SK-N-SH (cell line): Measurements from ENCODE around the gene SORBS1. TPM values are rescaled to one million over a fixed set of nuclear protein-coding genes. Genes with fewer than 3 reads are reported as not detected.

Experiments
- CTCF ChIA-PET: fragments of 300-600, 350-600 bp; formaldehyde crosslinking; extraction: SDS; loops from one replicate; lab custom pipeline; 2021; lab: Yijun Ruan, JAX
- POLR2A ChIA-PET: fragments of 350-600 bp; sonication (Branson Sonifier 250); formaldehyde crosslinking; extraction: SDS; loops from one replicate; lab custom pipeline; 2020; ENCODE audit warnings: antibody characterized with exemption, inconsistent platforms; lab: Yijun Ruan, JAX
- DNase-seq: peaks from one replicate; pipeline ENCODE4 v3.0.0; 2012
- H2AFZ ChIP-seq: fragments of 200-600 bp; sonication (generic); 2 replicates; pipeline ENCODE4 v1.8.1; 2016; ENCODE audit warnings: antibody characterized with exemption, mild to moderate bottlenecking, low read depth
- H3F3A ChIP-seq: fragments of 200-600 bp; sonication (generic); replicated peaks from 2 replicates; pipeline ENCODE3; 2016; ENCODE audit warnings: antibody characterized with exemption, mild to moderate bottlenecking; ENCODE audit not compliant: insufficient read depth
- H3K27ac ChIP-seq, 2 experiments: fragments of 200-500 bp in 1 of 2; fragments of 200-600 bp in 1 of 2; sonication (Bioruptor generic) in 1 of 2; sonication (generic), shearing (Covaris generic) in 1 of 2; 2 replicates each; pipeline versions ENCODE4 v1.5.1 to v1.6.1; 2014 to 2016; ENCODE audit warnings: low read depth in 2 of 2, inconsistent platforms in 1 of 2, low read length in 1 of 2, mild to moderate bottlenecking in 1 of 2, mixed read lengths in 1 of 2
- H3K27me3 ChIP-seq: fragments of 200-600 bp; sonication (generic), shearing (Covaris generic); 2 replicates; pipeline ENCODE4 v1.6.1; 2016; ENCODE audit warnings: mixed run types; ENCODE audit not compliant: insufficient read depth
- H3K36me3 ChIP-seq, 2 experiments: fragments of 200-500 bp in 1 of 2; fragments of 200-600 bp in 1 of 2; sonication (Bioruptor generic) in 1 of 2; sonication (generic) in 1 of 2; replicated peaks in 1 of 2; 2 replicates each; pipeline versions ENCODE3 to v1.5.1; 2014 to 2016; ENCODE audit warnings: low read length in 1 of 2, mild to moderate bottlenecking in 1 of 2; ENCODE audit not compliant: insufficient read depth in 2 of 2, control insufficient read depth in 1 of 2
- H3K4me1 ChIP-seq, 2 experiments: fragments of 200-500 bp in 1 of 2; fragments of 200-600 bp in 1 of 2; sonication (Bioruptor generic) in 1 of 2; sonication (generic), shearing (Covaris generic) in 1 of 2; 2 replicates each; pipeline versions ENCODE4 v1.5.1 to v1.6.1; 2014 to 2016; ENCODE audit warnings: low read depth in 1 of 2, low read length in 1 of 2, mixed run types in 1 of 2; ENCODE audit not compliant: insufficient read depth in 2 of 2, control insufficient read depth in 1 of 2
- H3K4me2 ChIP-seq: fragments of 200-600 bp; sonication (generic), shearing (Covaris generic); 2 replicates; pipeline ENCODE4 v1.6.1; 2017; ENCODE audit warnings: mixed run types
- H3K4me3 ChIP-seq, 2 experiments: fragments of 200-500 bp in 1 of 2; fragments of 200-600 bp in 1 of 2; sonication (Bioruptor generic) in 1 of 2; sonication (generic), shearing (Covaris generic) in 1 of 2; 2 replicates each; pipeline versions ENCODE4 v1.5.1 to v1.8.1; 2014 to 2016; ENCODE audit warnings: low read depth in 2 of 2, inconsistent platforms in 1 of 2, low read length in 1 of 2, mild to moderate bottlenecking in 1 of 2, mixed read lengths in 1 of 2, moderate library complexity in 1 of 2
- H3K79me2 ChIP-seq: fragments of 200-600 bp; sonication (generic); 2 replicates; pipeline ENCODE4 v1.8.1; 2017; ENCODE audit warnings: mild to moderate bottlenecking; ENCODE audit not compliant: insufficient read depth
- H3K9ac ChIP-seq: fragments of 200-600 bp; sonication (generic); 2 replicates; pipeline ENCODE4 v1.6.1; 2017; ENCODE audit warnings: mixed run types
- H3K9me2 ChIP-seq: fragments of 200-600 bp; sonication (generic); 2 replicates; pipeline ENCODE4 v1.6.1; 2017; ENCODE audit warnings: mixed run types
- H3K9me3 ChIP-seq: fragments of 200-600 bp; sonication (generic); 2 replicates; pipeline ENCODE4 v1.6.1; 2017; ENCODE audit warnings: mixed run types, mild to moderate bottlenecking, moderate library complexity
- H4K20me1 ChIP-seq: fragments of 200-600 bp; sonication (generic); 2 replicates; pipeline ENCODE4 v1.6.1; 2017; ENCODE audit warnings: mild to moderate bottlenecking, mixed run types; ENCODE audit not compliant: insufficient read depth
- EZH2phosphoT487 ChIP-seq: fragments of 200-600 bp; sonication (generic); IDR thresholded peaks from 2 replicates; pipeline ENCODE4 v1.6.1; 2017; ENCODE audit warnings: low read depth, mixed run types, mild to moderate bottlenecking, antibody characterized with exemption, moderate library complexity, borderline replicate concordance
- GABPA ChIP-seq: IDR thresholded peaks from 2 replicates; pipeline ENCODE4 v1.4.0; 2012; ENCODE audit warnings: low read depth, mild to moderate bottlenecking
- GATA2 ChIP-seq: sonication (generic); formaldehyde crosslinking; IDR thresholded peaks from 2 replicates; pipeline ENCODE4 v1.5.0; 2020; ENCODE audit warnings: mild to moderate bottlenecking, missing genetic modification reagents
- JUND ChIP-seq: IDR thresholded peaks from 2 replicates; pipeline ENCODE4 v1.4.0; 2012
- MEF2A ChIP-seq: IDR thresholded peaks from 2 replicates; pipeline ENCODE4 v1.4.0; 2012; ENCODE audit warnings: low read depth, borderline replicate concordance
- MXI1 ChIP-seq: IDR thresholded peaks from 2 replicates; pipeline ENCODE4 v1.6.1; 2012; ENCODE audit warnings: mild to moderate bottlenecking, low read depth, low read length, improper control_type of control experiment
- POLR2AphosphoS5 ChIP-seq: IDR thresholded peaks from 2 replicates; pipeline ENCODE4 v1.6.1; 2012; ENCODE audit warnings: low read depth, low read length
- RFX5 ChIP-seq: IDR thresholded peaks from 2 replicates; pipeline ENCODE4 v1.6.1; 2012; ENCODE audit warnings: mild to moderate bottlenecking, improper control_type of control experiment, low read length
- WGBS: methylation state at CpG from one replicate; pipeline ENCODE4 v1.1.6; 2017; ENCODE audit warnings: low lambda C conversion rate; 5-methylcytosine and 5-hydroxymethylcytosine counted together
- polyA plus RNA-seq, 3 experiments: library from polyadenylated mRNA; depleted of rRNA; stranded (reverse); fragments of >200 nt; gene quantifications; 2 replicates each; pipeline ENCODE4 v1.2.3, GENCODE V29; 2012
- TF ChIP-seq, protein P1 (sequence below): IDR thresholded peaks from 2 replicates; pipeline ENCODE4; 2012
- TF ChIP-seq, protein P2 (sequence below): IDR thresholded peaks from 2 replicates; pipeline ENCODE4 v1.4.0; 2012; ENCODE audit warnings: low read depth, borderline replicate concordance
- TF ChIP-seq, protein P3 (sequence below): fragments of 200-600 bp; sonication (generic); IDR thresholded peaks from 2 replicates; pipeline ENCODE4 v1.6.1; 2017; ENCODE audit warnings: antibody characterized with exemption, mild to moderate bottlenecking, moderate library complexity
- TF ChIP-seq, protein P4 (sequence below): fragments of 150-350 bp; IDR thresholded peaks from 2 replicates; pipeline ENCODE4 v1.6.1; 2016; ENCODE audit warnings: mild to moderate bottlenecking, low read depth, low read length

Gene SORBS1
- polyA plus RNA-seq, 1 of the 3 experiments (the other 2 are of a cell fraction) = 0.36 TPM

DNA sequence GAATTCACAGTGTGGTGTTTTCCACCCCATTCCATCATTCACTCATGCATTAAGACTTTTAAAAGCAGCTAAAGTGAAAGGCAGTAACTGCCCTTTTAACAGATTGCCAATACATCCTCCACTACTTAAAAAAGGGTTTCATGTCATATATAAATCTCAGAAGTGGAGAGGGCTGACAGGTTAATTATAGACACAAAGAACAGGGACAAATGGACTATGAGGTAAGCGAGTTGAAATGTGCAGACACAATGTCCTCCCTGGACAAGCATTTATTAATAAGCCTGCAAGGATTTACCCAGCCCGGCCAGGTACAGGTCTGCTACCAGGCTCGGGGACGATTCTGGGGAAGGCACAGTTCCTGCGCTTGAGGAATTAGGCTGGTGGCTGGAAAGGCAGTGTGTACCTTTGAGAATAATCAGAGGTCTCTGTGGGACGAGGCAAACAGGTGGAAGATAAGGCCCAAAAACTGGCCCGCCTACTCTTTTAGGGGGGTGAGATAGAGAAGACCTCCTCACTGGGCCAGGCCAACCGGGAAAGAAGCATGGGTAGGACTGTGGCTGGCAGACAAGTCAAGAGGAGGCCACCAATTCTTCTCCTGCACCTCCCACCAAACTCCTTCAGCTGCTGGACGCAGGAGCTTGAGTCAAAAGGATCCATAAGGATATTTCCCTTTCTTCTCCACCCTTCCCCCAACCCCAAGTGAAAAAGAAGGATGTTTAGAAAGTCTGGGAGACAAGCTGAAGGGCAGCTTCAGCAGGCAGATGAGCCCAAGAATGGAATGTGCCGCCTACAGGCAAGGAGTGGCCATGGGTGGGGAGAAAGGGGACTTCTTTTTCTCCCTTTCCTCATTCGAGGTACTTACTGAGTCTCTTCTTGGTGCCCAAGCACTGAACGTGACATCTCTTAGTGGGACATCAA lies 271.9 kb downstream of the SORBS1 start:
- Histone ChIP-seq H3K79me2 (peaks cover 63% of the 10 kb centered on the region), H3K4me1 (peaks cover 3 to 4% of the 10 kb centered on the region in 2 experiments; a peak in 1 of 4 replicates), H4K20me1 (no peaks in the 10 kb centered on the region), H2AFZ (no peak overlapping the region), H3K9me2 (no peaks in the 10 kb centered on the region), H3F3A (peaks cover 5% of the 10 kb centered on the region), H3K4me3 (peak overlapping the region; percentile 85 to 94; a peak in 3 of 4 replicates), H3K36me3 (no peaks in the 10 kb centered on the region), H3K9me3 (no peaks in the 10 kb centered on the region), H3K27me3 (no peaks in the 10 kb centered on the region), H3K27ac (no peak overlapping the region), H3K4me2 (peak overlapping the region; percentile 82), H3K9ac (peak overlapping the region; percentile 92)
- ChIA-PET CTCF (interaction anchor here (0.6 to 3.3 kb wide), 4 partner anchors 10 to 74 kb away, joined by 3 to 16 read pairs (median 9); no protein-coding TSS in a partner anchor), POLR2A (no interaction called here)
- 88% methylated on average over 12 of the region's 12 CpGs for WGBS
- TF ChIP-seq JUND = no peak
- TF ChIP-seq MEF2A = no peak
- no peak for TF ChIP-seq EZH2phosphoT487
- TF ChIP-seq, protein P1, sequence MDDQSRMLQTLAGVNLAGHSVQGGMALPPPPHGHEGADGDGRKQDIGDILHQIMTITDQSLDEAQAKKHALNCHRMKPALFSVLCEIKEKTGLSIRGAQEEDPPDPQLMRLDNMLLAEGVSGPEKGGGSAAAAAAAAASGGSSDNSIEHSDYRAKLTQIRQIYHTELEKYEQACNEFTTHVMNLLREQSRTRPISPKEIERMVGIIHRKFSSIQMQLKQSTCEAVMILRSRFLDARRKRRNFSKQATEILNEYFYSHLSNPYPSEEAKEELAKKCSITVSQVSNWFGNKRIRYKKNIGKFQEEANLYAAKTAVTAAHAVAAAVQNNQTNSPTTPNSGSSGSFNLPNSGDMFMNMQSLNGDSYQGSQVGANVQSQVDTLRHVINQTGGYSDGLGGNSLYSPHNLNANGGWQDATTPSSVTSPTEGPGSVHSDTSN = no peak
- no peak for TF ChIP-seq RFX5
- TF ChIP-seq, protein P2, sequence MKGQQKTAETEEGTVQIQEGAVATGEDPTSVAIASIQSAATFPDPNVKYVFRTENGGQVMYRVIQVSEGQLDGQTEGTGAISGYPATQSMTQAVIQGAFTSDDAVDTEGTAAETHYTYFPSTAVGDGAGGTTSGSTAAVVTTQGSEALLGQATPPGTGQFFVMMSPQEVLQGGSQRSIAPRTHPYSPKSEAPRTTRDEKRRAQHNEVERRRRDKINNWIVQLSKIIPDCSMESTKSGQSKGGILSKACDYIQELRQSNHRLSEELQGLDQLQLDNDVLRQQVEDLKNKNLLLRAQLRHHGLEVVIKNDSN = no peak
- TF ChIP-seq, protein P3, sequence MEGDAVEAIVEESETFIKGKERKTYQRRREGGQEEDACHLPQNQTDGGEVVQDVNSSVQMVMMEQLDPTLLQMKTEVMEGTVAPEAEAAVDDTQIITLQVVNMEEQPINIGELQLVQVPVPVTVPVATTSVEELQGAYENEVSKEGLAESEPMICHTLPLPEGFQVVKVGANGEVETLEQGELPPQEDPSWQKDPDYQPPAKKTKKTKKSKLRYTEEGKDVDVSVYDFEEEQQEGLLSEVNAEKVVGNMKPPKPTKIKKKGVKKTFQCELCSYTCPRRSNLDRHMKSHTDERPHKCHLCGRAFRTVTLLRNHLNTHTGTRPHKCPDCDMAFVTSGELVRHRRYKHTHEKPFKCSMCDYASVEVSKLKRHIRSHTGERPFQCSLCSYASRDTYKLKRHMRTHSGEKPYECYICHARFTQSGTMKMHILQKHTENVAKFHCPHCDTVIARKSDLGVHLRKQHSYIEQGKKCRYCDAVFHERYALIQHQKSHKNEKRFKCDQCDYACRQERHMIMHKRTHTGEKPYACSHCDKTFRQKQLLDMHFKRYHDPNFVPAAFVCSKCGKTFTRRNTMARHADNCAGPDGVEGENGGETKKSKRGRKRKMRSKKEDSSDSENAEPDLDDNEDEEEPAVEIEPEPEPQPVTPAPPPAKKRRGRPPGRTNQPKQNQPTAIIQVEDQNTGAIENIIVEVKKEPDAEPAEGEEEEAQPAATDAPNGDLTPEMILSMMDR = 0 out of 2 replicates have a peak, but pooled peaks have one; percentile 15
- DNase-seq = no peak

- Histone ChIP-seq H3K4me3 (no peak overlapping the region), H3K9me2 (no peaks in the 10 kb centered on the region), H4K20me1 (no peaks in the 10 kb centered on the region), H3K27ac (no peak overlapping the region), H3K9me3 (no peaks in the 10 kb centered on the region), H3K79me2 (peaks cover 72% of the 10 kb centered on the region), H2AFZ (no peak overlapping the region), H3K4me2 (0 out of 2 replicates have a peak overlapping the region, but pooled peaks have one; percentile 48), H3K27me3 (no peaks in the 10 kb centered on the region), H3F3A (peaks cover 5% of the 10 kb centered on the region), H3K4me1 (peaks cover 3 to 4% of the 10 kb centered on the region in 2 experiments; a peak in 1 of 4 replicates), H3K9ac (no peak overlapping the region), H3K36me3 (no peaks in the 10 kb centered on the region)
- 100% methylated on average over 1 of the region's 1 CpG for whole genome bisulfite sequencing
- CTCF ChIA-PET = interaction anchor here (1.2 to 3.3 kb wide), 3 partner anchors 9 to 75 kb away, joined by 3 to 16 read pairs (median 14); no protein-coding TSS in a partner anchor
- no peak for DNase-seq
- TF ChIP-seq, protein P4, sequence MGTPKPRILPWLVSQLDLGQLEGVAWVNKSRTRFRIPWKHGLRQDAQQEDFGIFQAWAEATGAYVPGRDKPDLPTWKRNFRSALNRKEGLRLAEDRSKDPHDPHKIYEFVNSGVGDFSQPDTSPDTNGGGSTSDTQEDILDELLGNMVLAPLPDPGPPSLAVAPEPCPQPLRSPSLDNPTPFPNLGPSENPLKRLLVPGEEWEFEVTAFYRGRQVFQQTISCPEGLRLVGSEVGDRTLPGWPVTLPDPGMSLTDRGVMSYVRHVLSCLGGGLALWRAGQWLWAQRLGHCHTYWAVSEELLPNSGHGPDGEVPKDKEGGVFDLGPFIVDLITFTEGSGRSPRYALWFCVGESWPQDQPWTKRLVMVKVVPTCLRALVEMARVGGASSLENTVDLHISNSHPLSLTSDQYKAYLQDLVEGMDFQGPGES = no peak
- TF ChIP-seq POLR2AphosphoS5 (no peak), GATA2 (CRISPR knock-in tag) (no peak), MXI1 (no peak), GABPA (no peak), JUND (no peak)
- POLR2A ChIA-PET = no interaction called here
These were observed 272.9 kb downstream of the SORBS1 start for GRCh38 chr10:95288303-95288702.
